ENCODE measurements around the gene SERPINE2. TPM values are rescaled to one million over a fixed set of nuclear protein-coding genes. Genes with fewer than 3 reads are reported as not detected.
A peak's percentile ranks its signal among the peaks of the same experiment; 100 is the strongest.

The SERPINE2 gene
- total and polyA plus RNA-seq, 4 donors, result 61.9 to 216 (median 135) TPM

- WGBS (ENCODE audit: insufficient coverage), result 100% methylated on average over 1 of the region's 5 CpGs
- H3K9me3 ChIP-seq (ENCODE audit: control insufficient read depth, insufficient read depth, low read length), result no peaks in the 10 kb centered on the region
- no peak overlapping the region for H3K4me3 ChIP-seq (ENCODE audit: low read depth, low read length)
- no peak for DNase-seq (ENCODE audit: low read depth in 4 of 6, low spot score in 6 of 6)
- H3K27ac ChIP-seq (ENCODE audit: low read depth, low read length), result no peak overlapping the region
- H3K27me3 ChIP-seq (ENCODE audit: control insufficient read depth, insufficient read depth, low read length), result no peaks in the 10 kb centered on the region
- peaks cover 11% of the 10 kb centered on the region for H3K36me3 ChIP-seq (ENCODE audit: control insufficient read depth, insufficient read depth, low read length)
- no peaks in the 10 kb centered on the region for H3K4me1 ChIP-seq (ENCODE audit: control insufficient read depth, insufficient read depth, low read length)
These were observed 67.4 kb downstream of the SERPINE2 start for GRCh38 chr2:223971731-223972130.

GRCh38 chr2:223970343-223971128 lies 68.5 kb downstream of the SERPINE2 start:
- no peak overlapping the region for H3K27ac ChIP-seq (ENCODE audit: low read depth, low read length)
- DNase-seq (ENCODE audit: low read depth in 4 of 6, low spot score in 6 of 6), result peak; percentile 52 to 92 (median 72)

GRCh38 chr2:223969856-223970255 lies 69.2 kb downstream of the SERPINE2 start:
- 89% methylated on average over 1 of the region's 1 CpG for WGBS (ENCODE audit: insufficient coverage)
- no peak for DNase-seq (ENCODE audit: low read depth in 4 of 6, low spot score in 6 of 6)
- H3K4me1 ChIP-seq (ENCODE audit: control insufficient read depth, insufficient read depth, low read length), result no peaks in the 10 kb centered on the region
- no peak overlapping the region for H3K4me3 ChIP-seq (ENCODE audit: low read depth, low read length)
- H3K27me3 ChIP-seq (ENCODE audit: control insufficient read depth, insufficient read depth, low read length), result no peaks in the 10 kb centered on the region
- H3K9me3 ChIP-seq (ENCODE audit: control insufficient read depth, insufficient read depth, low read length), result no peaks in the 10 kb centered on the region
- H3K36me3 ChIP-seq (ENCODE audit: control insufficient read depth, insufficient read depth, low read length), result peaks cover 15% of the 10 kb centered on the region
- no peak overlapping the region for H3K27ac ChIP-seq (ENCODE audit: low read depth, low read length)

More at GRCh38 chr2:223970343-223971128, 68.5 kb downstream of the SERPINE2 start:
- Histone ChIP-seq H3K27me3 (ENCODE audit: control insufficient read depth, insufficient read depth, low read length) (no peaks in the 10 kb centered on the region), H3K9me3 (ENCODE audit: control insufficient read depth, insufficient read depth, low read length) (no peaks in the 10 kb centered on the region), H3K4me1 (ENCODE audit: control insufficient read depth, insufficient read depth, low read length) (no peaks in the 10 kb centered on the region), H3K4me3 (ENCODE audit: low read depth, low read length) (no peak overlapping the region), H3K36me3 (ENCODE audit: control insufficient read depth, insufficient read depth, low read length) (peaks cover 15% of the 10 kb centered on the region)
- 84% methylated on average over 4 of the region's 8 CpGs for WGBS (ENCODE audit: insufficient coverage)

GRCh38 chr2:223969315-223969714 lies 69.8 kb downstream of the SERPINE2 start:
- H3K36me3 ChIP-seq (ENCODE audit: control insufficient read depth, insufficient read depth, low read length), result peaks cover 15% of the 10 kb centered on the region
- WGBS (ENCODE audit: insufficient coverage), result no CpG with 5 or more reads among the region's 3 CpGs
- no peak for DNase-seq (ENCODE audit: low read depth in 4 of 6, low spot score in 6 of 6)
- no peaks in the 10 kb centered on the region for H3K9me3 ChIP-seq (ENCODE audit: control insufficient read depth, insufficient read depth, low read length)
- H3K4me3 ChIP-seq (ENCODE audit: low read depth, low read length), result no peak overlapping the region
- H3K4me1 ChIP-seq (ENCODE audit: control insufficient read depth, insufficient read depth, low read length), result no peaks in the 10 kb centered on the region
- no peaks in the 10 kb centered on the region for H3K27me3 ChIP-seq (ENCODE audit: control insufficient read depth, insufficient read depth, low read length)
- no peak overlapping the region for H3K27ac ChIP-seq (ENCODE audit: low read depth, low read length)

- 100% methylated on average over 1 of the region's 2 CpGs for WGBS (ENCODE audit: insufficient coverage)
- H3K27me3 ChIP-seq (ENCODE audit: control insufficient read depth, insufficient read depth, low read length), result no peaks in the 10 kb centered on the region
- no peaks in the 10 kb centered on the region for H3K9me3 ChIP-seq (ENCODE audit: control insufficient read depth, insufficient read depth, low read length)
These were observed 71.1 kb downstream of the SERPINE2 start for GRCh38 chr2:223967981-223968380.

GRCh38 chr2:223959688-223960087 lies 79.4 kb downstream of the SERPINE2 start:
- peaks cover 3% of the 10 kb centered on the region for H3K36me3 ChIP-seq (ENCODE audit: control insufficient read depth, insufficient read depth, low read length)
- WGBS (ENCODE audit: insufficient coverage), result 0% methylated on average over 2 of the region's 5 CpGs
- DNase-seq (ENCODE audit: low read depth in 4 of 6, low spot score in 6 of 6), result no peak
- H3K27me3 ChIP-seq (ENCODE audit: control insufficient read depth, insufficient read depth, low read length), result no peaks in the 10 kb centered on the region
- H3K9me3 ChIP-seq (ENCODE audit: control insufficient read depth, insufficient read depth, low read length), result no peaks in the 10 kb centered on the region
- H3K27ac ChIP-seq (ENCODE audit: low read depth, low read length), result no peak overlapping the region
- H3K4me3 ChIP-seq (ENCODE audit: low read depth, low read length), result no peak overlapping the region
- H3K4me1 ChIP-seq (ENCODE audit: control insufficient read depth, insufficient read depth, low read length), result peaks cover 8% of the 10 kb centered on the region

More at GRCh38 chr2:223967981-223968380, 71.1 kb downstream of the SERPINE2 start:
- Histone ChIP-seq H3K27ac (ENCODE audit: low read depth, low read length) (no peak overlapping the region), H3K4me3 (ENCODE audit: low read depth, low read length) (no peak overlapping the region), H3K4me1 (ENCODE audit: control insufficient read depth, insufficient read depth, low read length) (peaks cover 2% of the 10 kb centered on the region), H3K36me3 (ENCODE audit: control insufficient read depth, insufficient read depth, low read length) (peaks cover 15% of the 10 kb centered on the region)
- DNase-seq (ENCODE audit: low read depth in 4 of 6, low spot score in 6 of 6), result no peak

GRCh38 chr2:223957092-223957851 lies 81.8 kb downstream of the SERPINE2 start, which contains the start of gene MRPL44:
TSS of gene MRPL44 (plus strand) at chr2:223957463. CDS start at chr2:223957473, 10 bp downstream.
- peaks cover 3% of the 10 kb centered on the region for H3K4me1 ChIP-seq (ENCODE audit: control insufficient read depth, insufficient read depth, low read length)
- under 1% methylated on average over 65 of the region's 65 CpGs for WGBS (ENCODE audit: insufficient coverage)
- no peaks in the 10 kb centered on the region for H3K9me3 ChIP-seq (ENCODE audit: control insufficient read depth, insufficient read depth, low read length)

GRCh38 chr2:223956300-223956699 lies 82.8 kb downstream of the SERPINE2 start:
- H3K9me3 ChIP-seq (ENCODE audit: control insufficient read depth, insufficient read depth, low read length), result no peaks in the 10 kb centered on the region
- H3K4me3 ChIP-seq (ENCODE audit: low read depth, low read length), result peak overlapping the region; percentile 88
- peaks cover 3% of the 10 kb centered on the region for H3K4me1 ChIP-seq (ENCODE audit: control insufficient read depth, insufficient read depth, low read length)
- H3K27ac ChIP-seq (ENCODE audit: low read depth, low read length), result peak overlapping the region; percentile 88
- no peaks in the 10 kb centered on the region for H3K36me3 ChIP-seq (ENCODE audit: control insufficient read depth, insufficient read depth, low read length)
- 67% methylated on average over 4 of the region's 4 CpGs for WGBS (ENCODE audit: insufficient coverage)
- DNase-seq (ENCODE audit: low read depth in 4 of 6, low spot score in 6 of 6), result no peak
- H3K27me3 ChIP-seq (ENCODE audit: control insufficient read depth, insufficient read depth, low read length), result no peaks in the 10 kb centered on the region

More at GRCh38 chr2:223957092-223957851, 81.8 kb downstream of the SERPINE2 start, which contains the start of gene MRPL44:
- Histone ChIP-seq H3K4me3 (ENCODE audit: low read depth, low read length) (peak within 1 kb of the TSS; percentile 88), H3K36me3 (ENCODE audit: control insufficient read depth, insufficient read depth, low read length) (no peaks in the 10 kb centered on the region), H3K27me3 (ENCODE audit: control insufficient read depth, insufficient read depth, low read length) (no peaks in the 10 kb centered on the region), H3K27ac (ENCODE audit: low read depth, low read length) (peak within 1 kb of the TSS; percentile 88)
- DNase-seq (ENCODE audit: low read depth in 4 of 6, low spot score in 6 of 6), result peak; percentile 91 to 99 (median 95)

- Histone ChIP-seq H3K4me3 (ENCODE audit: low read depth, low read length) (no peak overlapping the region), H3K27ac (ENCODE audit: low read depth, low read length) (no peak overlapping the region), H3K36me3 (ENCODE audit: control insufficient read depth, insufficient read depth, low read length) (no peaks in the 10 kb centered on the region), H3K9me3 (ENCODE audit: control insufficient read depth, insufficient read depth, low read length) (no peaks in the 10 kb centered on the region), H3K4me1 (ENCODE audit: control insufficient read depth, insufficient read depth, low read length) (no peaks in the 10 kb centered on the region), H3K27me3 (ENCODE audit: control insufficient read depth, insufficient read depth, low read length) (no peaks in the 10 kb centered on the region)
- WGBS (ENCODE audit: insufficient coverage), result 83% methylated on average over 1 of the region's 3 CpGs
- DNase-seq (ENCODE audit: low read depth in 4 of 6, low spot score in 6 of 6), result no peak
These were observed 84.7 kb downstream of the SERPINE2 start for GRCh38 chr2:223954401-223954800.
